Measurements from ENCODE around the gene ARHGEF38.

DNA sequence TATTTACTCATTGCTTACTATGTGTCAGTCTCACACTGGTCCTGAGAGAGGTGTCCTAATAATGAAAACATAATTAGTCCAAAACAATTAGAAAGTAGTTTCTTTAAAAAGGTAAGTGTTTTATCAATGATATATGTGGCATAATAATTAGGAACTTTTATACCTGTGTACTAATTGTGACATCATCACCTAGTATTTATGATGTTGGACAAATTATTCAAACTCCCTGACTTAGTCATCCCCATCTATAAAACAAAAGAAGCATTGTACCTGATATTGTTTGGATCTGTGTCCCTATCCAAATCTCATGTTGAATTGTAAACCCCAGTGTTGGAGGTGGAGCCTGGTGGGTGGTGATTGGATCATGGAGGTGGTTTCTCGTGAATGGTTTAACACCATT is 15.8 kb upstream of the ARHGEF38 start:
- TF ChIP-seq, protein P1, sequence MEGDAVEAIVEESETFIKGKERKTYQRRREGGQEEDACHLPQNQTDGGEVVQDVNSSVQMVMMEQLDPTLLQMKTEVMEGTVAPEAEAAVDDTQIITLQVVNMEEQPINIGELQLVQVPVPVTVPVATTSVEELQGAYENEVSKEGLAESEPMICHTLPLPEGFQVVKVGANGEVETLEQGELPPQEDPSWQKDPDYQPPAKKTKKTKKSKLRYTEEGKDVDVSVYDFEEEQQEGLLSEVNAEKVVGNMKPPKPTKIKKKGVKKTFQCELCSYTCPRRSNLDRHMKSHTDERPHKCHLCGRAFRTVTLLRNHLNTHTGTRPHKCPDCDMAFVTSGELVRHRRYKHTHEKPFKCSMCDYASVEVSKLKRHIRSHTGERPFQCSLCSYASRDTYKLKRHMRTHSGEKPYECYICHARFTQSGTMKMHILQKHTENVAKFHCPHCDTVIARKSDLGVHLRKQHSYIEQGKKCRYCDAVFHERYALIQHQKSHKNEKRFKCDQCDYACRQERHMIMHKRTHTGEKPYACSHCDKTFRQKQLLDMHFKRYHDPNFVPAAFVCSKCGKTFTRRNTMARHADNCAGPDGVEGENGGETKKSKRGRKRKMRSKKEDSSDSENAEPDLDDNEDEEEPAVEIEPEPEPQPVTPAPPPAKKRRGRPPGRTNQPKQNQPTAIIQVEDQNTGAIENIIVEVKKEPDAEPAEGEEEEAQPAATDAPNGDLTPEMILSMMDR (IDR thresholded peaks at IDR 0.05): no peak
- TF ChIP-seq, protein P2, sequence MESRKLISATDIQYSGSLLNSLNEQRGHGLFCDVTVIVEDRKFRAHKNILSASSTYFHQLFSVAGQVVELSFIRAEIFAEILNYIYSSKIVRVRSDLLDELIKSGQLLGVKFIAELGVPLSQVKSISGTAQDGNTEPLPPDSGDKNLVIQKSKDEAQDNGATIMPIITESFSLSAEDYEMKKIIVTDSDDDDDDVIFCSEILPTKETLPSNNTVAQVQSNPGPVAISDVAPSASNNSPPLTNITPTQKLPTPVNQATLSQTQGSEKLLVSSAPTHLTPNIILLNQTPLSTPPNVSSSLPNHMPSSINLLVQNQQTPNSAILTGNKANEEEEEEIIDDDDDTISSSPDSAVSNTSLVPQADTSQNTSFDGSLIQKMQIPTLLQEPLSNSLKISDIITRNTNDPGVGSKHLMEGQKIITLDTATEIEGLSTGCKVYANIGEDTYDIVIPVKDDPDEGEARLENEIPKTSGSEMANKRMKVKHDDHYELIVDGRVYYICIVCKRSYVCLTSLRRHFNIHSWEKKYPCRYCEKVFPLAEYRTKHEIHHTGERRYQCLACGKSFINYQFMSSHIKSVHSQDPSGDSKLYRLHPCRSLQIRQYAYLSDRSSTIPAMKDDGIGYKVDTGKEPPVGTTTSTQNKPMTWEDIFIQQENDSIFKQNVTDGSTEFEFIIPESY (IDR thresholded peaks at IDR 0.05; ENCODE audit: borderline replicate concordance, low read depth): no peak
- TF ChIP-seq RAD21 (IDR thresholded peaks at IDR 0.05; ENCODE audit: low read length) (no peak), MXI1 (IDR thresholded peaks at IDR 0.05; ENCODE audit: low read depth, low read length) (no peak), GABPA (IDR thresholded peaks at IDR 0.05; ENCODE audit: low read depth) (no peak), FOXM1 (IDR thresholded peaks at IDR 0.05; ENCODE audit: low read depth) (no peak), EP300 (IDR thresholded peaks at IDR 0.05; ENCODE audit: borderline replicate concordance in 1 of 2, low read depth in 1 of 2, low read length in 1 of 2) (no peak)
- TF ChIP-seq, protein P3, sequence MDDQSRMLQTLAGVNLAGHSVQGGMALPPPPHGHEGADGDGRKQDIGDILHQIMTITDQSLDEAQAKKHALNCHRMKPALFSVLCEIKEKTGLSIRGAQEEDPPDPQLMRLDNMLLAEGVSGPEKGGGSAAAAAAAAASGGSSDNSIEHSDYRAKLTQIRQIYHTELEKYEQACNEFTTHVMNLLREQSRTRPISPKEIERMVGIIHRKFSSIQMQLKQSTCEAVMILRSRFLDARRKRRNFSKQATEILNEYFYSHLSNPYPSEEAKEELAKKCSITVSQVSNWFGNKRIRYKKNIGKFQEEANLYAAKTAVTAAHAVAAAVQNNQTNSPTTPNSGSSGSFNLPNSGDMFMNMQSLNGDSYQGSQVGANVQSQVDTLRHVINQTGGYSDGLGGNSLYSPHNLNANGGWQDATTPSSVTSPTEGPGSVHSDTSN (IDR thresholded peaks at IDR 0.05): no peak
- TF ChIP-seq, protein P4, sequence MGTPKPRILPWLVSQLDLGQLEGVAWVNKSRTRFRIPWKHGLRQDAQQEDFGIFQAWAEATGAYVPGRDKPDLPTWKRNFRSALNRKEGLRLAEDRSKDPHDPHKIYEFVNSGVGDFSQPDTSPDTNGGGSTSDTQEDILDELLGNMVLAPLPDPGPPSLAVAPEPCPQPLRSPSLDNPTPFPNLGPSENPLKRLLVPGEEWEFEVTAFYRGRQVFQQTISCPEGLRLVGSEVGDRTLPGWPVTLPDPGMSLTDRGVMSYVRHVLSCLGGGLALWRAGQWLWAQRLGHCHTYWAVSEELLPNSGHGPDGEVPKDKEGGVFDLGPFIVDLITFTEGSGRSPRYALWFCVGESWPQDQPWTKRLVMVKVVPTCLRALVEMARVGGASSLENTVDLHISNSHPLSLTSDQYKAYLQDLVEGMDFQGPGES (IDR thresholded peaks at IDR 0.05; ENCODE audit: low read depth, low read length): no peak
- TF ChIP-seq, protein P5, sequence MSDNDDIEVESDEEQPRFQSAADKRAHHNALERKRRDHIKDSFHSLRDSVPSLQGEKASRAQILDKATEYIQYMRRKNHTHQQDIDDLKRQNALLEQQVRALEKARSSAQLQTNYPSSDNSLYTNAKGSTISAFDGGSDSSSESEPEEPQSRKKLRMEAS (IDR thresholded peaks at IDR 0.05; ENCODE audit: low read depth): no peak
